OCI-M2 (cell line): ENCODE measurements around the gene BAZ1B.
"Not testable (repeated sequence)": the region's sequence is repeated elsewhere in the genome, so short reads cannot be mapped to it uniquely, and the experiment has no call there.

Source experiments
- DNase-seq: peaks from one replicate; lab custom pipeline; 2025; ENCODE audit not compliant: unreplicated experiment; lab: John Stamatoyannopoulos, UW

Gene BAZ1B

GRCh38 chr7:73544678-73545077 lies 22.6 kb upstream of the BAZ1B start:
- DNase-seq = no peak

- DNase-seq = no peak
Observed at GRCh38 chr7:73541722-73542121, 19.6 kb upstream of the BAZ1B start.

- no peak for DNase-seq
Observed at GRCh38 chr7:73539709-73540108, 17.6 kb upstream of the BAZ1B start.

GRCh38 chr7:73538510-73538909 lies 16.4 kb upstream of the BAZ1B start:
- not testable (repeated sequence) for DNase-seq

- DNase-seq = no peak
Observed at GRCh38 chr7:73537051-73537450, 15.0 kb upstream of the BAZ1B start.

- no peak for DNase-seq
Observed at GRCh38 chr7:73536479-73536878, 14.4 kb upstream of the BAZ1B start.

- not testable (repeated sequence) for DNase-seq
Observed at GRCh38 chr7:73535918-73536317, 13.8 kb upstream of the BAZ1B start.

- DNase-seq = no peak
Observed at GRCh38 chr7:73533742-73534141, 11.6 kb upstream of the BAZ1B start.

GRCh38 chr7:73532224-73532623 lies 10.1 kb upstream of the BAZ1B start:
- no peak for DNase-seq

- DNase-seq = no peak
Observed at GRCh38 chr7:73530800-73531199, 8.7 kb upstream of the BAZ1B start.

- DNase-seq = no peak
Observed at GRCh38 chr7:73526896-73527821, 5.1 kb upstream of the BAZ1B start.

- DNase-seq = not testable (repeated sequence)
Observed at GRCh38 chr7:73526158-73526494, 4.0 kb upstream of the BAZ1B start.

GRCh38 chr7:73521636-73522104 lies 423 bp downstream of the BAZ1B start:
- DNase-seq = no peak

GRCh38 chr7:73520673-73521635 lies 1.1 kb downstream of the BAZ1B start:
- DNase-seq = no peak

- DNase-seq = no peak
Observed at GRCh38 chr7:73519867-73520672, 2.0 kb downstream of the BAZ1B start.

- DNase-seq = no peak
Observed at GRCh38 chr7:73518470-73518869, 3.6 kb downstream of the BAZ1B start.

- DNase-seq = no peak
Observed at GRCh38 chr7:73517241-73517995, 4.7 kb downstream of the BAZ1B start.

GRCh38 chr7:73515178-73515577 lies 6.9 kb downstream of the BAZ1B start:
- no peak for DNase-seq

- DNase-seq = no peak
Observed at GRCh38 chr7:73512018-73512780, 9.9 kb downstream of the BAZ1B start.
